A673 (cell line): ENCODE results near the gene FHL5. TPM values are rescaled to one million over a fixed set of nuclear protein-coding genes. Genes with fewer than 3 reads are reported as not detected.

Source experiments
- BruUV-seq: library from RNA; stranded (reverse); fragments of 400-500 nt; replicated peaks from 2 replicates; lab custom pipeline; 2021; lab: Mats Ljungman, UMichigan
- CTCF ChIA-PET: fragments of 300-600 bp; sonication (Branson Sonifier 250); formaldehyde crosslinking; loops from one replicate; lab custom pipeline; 2022; ENCODE audit warnings: antibody characterized with exemption; lab: Charles Lee
- POLR2A ChIA-PET: fragments of 300-600 bp; sonication (Branson Sonifier 250); formaldehyde crosslinking; loops from one replicate; lab custom pipeline; 2022; ENCODE audit warnings: antibody characterized with exemption; ENCODE audit not compliant: low non-redundant PET; lab: Charles Lee
- DNase-seq: peaks from one replicate; pipeline ENCODE4 v3.0.0-alpha.2; 2015; ENCODE audit warnings: low spot score
- H3K27ac ChIP-seq: fragments of 200-600 bp; sonication (generic); 2 replicates; pipeline ENCODE4 v1.5.1; 2016; ENCODE audit warnings: mixed run types, low read depth, mild to moderate bottlenecking, mixed read lengths, antibody characterized with exemption, low read length; ENCODE audit not compliant: poor library complexity, severe bottlenecking
- H3K27me3 ChIP-seq: fragments of 200-600 bp; sonication (generic); replicated peaks from 2 replicates; pipeline ENCODE4 v1.6.1; 2017; ENCODE audit warnings: mixed run types, low read depth, mild to moderate bottlenecking, mixed read lengths, antibody characterized with exemption, low read length; ENCODE audit not compliant: insufficient read depth, poor library complexity
- H3K36me3 ChIP-seq: fragments of 200-600 bp; sonication (generic); 2 replicates; pipeline ENCODE4 v1.6.1; 2016; ENCODE audit warnings: mixed run types, mild to moderate bottlenecking, mixed read lengths, antibody characterized with exemption, low read length; ENCODE audit not compliant: insufficient read depth, poor library complexity, severe bottlenecking
- H3K4me1 ChIP-seq: fragments of 200-600 bp; sonication (generic); 2 replicates; pipeline ENCODE4 v1.6.1; 2017; ENCODE audit warnings: mixed run types, mild to moderate bottlenecking, mixed read lengths, antibody characterized with exemption, low read length; ENCODE audit not compliant: insufficient read depth, poor library complexity, severe bottlenecking
- H3K4me3 ChIP-seq: fragments of 200-600 bp; sonication (generic); 2 replicates; pipeline ENCODE4 v1.5.1; 2016; ENCODE audit warnings: low read depth, mixed run types, mild to moderate bottlenecking, mixed read lengths, low read length; ENCODE audit not compliant: poor library complexity, severe bottlenecking
- H3K9me3 ChIP-seq: fragments of 200-600 bp; sonication (generic); 2 replicates; pipeline ENCODE4 v1.6.1; 2016; ENCODE audit warnings: mixed run types, low read depth, mild to moderate bottlenecking, mixed read lengths, antibody characterized with exemption, low read length; ENCODE audit not compliant: poor library complexity, severe bottlenecking
- CTCF ChIP-seq: fragments of 300-800, 200-600 bp; sonication (generic); conservative IDR thresholded peaks from 2 replicates; pipeline ENCODE4 v1.5.1; 2017; ENCODE audit warnings: low read depth, mild to moderate bottlenecking, antibody characterized with exemption, low read length, moderate library complexity, mixed read lengths
- EZH2 ChIP-seq: fragments of 200-600 bp; sonication (generic); IDR thresholded peaks from 2 replicates; pipeline ENCODE4 v1.6.1; 2017; ENCODE audit warnings: borderline replicate concordance, low read depth, mild to moderate bottlenecking, mixed read lengths, antibody characterized with exemption, low read length; ENCODE audit not compliant: poor library complexity, severe bottlenecking
- intact Hi-C: fragments of 100-400 bp; cut with micrococcal nuclease; formaldehyde crosslinking; loops from one replicate; pipeline ENCODE4 v1.10.0; 2022; ENCODE audit not compliant: unreplicated experiment
- total RNA-seq: library from RNA; stranded (reverse); gene quantifications from 2 replicates; pipeline ENCODE4 v1.2.3, GENCODE V29; 2021

The FHL5 gene
- total RNA-seq, 1 experiment from 2014 or later, result 0.84 TPM

GRCh38 chr6:96582436-96582835, 19.5 kb downstream of the FHL5 start:
- CTCF ChIA-PET, result no interaction called here
- intact Hi-C loops, result no loop called here
- Histone ChIP-seq H3K27me3 (peaks cover 8% of the 10 kb centered on the region), H3K9me3 (no peaks in the 10 kb centered on the region), H3K4me3 (no peak overlapping the region), H3K27ac (no peak overlapping the region), H3K4me1 (no peaks in the 10 kb centered on the region), H3K36me3 (no peaks in the 10 kb centered on the region)
- TF ChIP-seq EZH2, result no peak
- no peak for TF ChIP-seq CTCF
- no TSS peak for BruUV-seq
- POLR2A ChIA-PET, result no interaction called here
- DNase-seq, result no peak

- no peak for TF ChIP-seq CTCF
- DNase-seq, result no peak
- no peaks in the 10 kb centered on the region for H3K36me3 ChIP-seq
- no peaks in the 10 kb centered on the region for H3K27me3 ChIP-seq
- intact Hi-C loops, result no loop called here
- H3K4me1 ChIP-seq, result no peaks in the 10 kb centered on the region
- H3K4me3 ChIP-seq, result no peak overlapping the region
- ChIA-PET POLR2A (no interaction called here), CTCF (no interaction called here)
- no peaks in the 10 kb centered on the region for H3K9me3 ChIP-seq
- no peak overlapping the region for H3K27ac ChIP-seq
- no TSS peak for BruUV-seq
These were observed 41.5 kb downstream of the FHL5 start for GRCh38 chr6:96604420-96604819.

- Histone ChIP-seq H3K27ac (no peak overlapping the region), H3K9me3 (no peaks in the 10 kb centered on the region), H3K36me3 (no peaks in the 10 kb centered on the region), H3K4me3 (no peak overlapping the region), H3K4me1 (no peaks in the 10 kb centered on the region), H3K27me3 (no peaks in the 10 kb centered on the region)
- no TSS peak for BruUV-seq
- DNase-seq, result no peak
- ChIA-PET CTCF (no interaction called here), POLR2A (no interaction called here)
- TF ChIP-seq EZH2 (no peak), CTCF (no peak)
- intact Hi-C loops, result no loop called here
These were observed 45.1 kb downstream of the FHL5 start for GRCh38 chr6:96608074-96608473.
